HG03039 (cell line): ENCODE data around the gene FBXL5.
"Not testable (repeated sequence)": the region's sequence is repeated elsewhere in the genome, so short reads cannot be mapped to it uniquely, and the experiment has no call there.

Experiments used
- ATAC-seq: cut with Tn5 transposase; IDR thresholded peaks from one replicate; pipeline ENCODE4 v1.9.1; 2021; ENCODE audit warnings: mild to moderate bottlenecking, moderate library complexity; ENCODE audit not compliant: unreplicated experiment

The FBXL5 gene

DNA sequence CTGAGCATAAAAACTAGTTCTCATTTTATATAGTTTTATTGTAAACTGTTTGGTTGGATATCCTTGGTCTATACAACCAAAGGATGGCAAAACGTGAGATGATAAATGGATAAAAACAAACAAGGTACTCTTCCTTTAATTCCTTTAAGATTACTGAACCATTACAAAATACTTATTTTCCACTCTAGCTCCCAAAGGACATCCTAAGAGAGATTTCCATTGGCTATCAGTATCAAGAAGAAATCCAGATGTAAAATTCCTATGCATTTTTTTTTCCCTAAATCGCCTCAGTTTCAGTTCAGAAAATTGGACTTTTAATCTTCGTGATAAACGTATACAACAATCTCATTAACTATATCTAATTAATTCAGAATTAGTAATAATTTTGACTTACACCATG, 2.3 kb downstream of the FBXL5 start:
- ATAC-seq, result no peak

DNA sequence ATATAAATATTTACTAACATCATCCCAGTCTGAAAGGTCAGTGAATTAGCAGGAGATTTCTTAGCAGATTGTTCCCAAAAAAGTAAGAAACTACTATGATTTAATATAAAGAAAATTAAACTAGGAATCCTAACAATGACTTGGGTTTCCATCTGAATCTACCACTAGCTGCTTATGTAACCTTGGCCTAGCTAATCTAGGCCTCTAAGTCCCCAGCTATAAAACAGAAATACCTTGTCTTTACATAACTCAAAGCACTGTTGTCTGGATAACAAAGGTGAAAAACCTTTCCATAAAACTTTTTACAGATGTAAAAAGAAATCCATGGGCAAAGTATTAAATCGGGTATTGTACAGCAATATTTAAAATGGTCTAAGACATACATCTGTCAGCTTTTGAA, 3.0 kb downstream of the FBXL5 start:
- no peak for ATAC-seq

GRCh38 chr4:15651676-15652075, 3.5 kb downstream of the FBXL5 start:
- ATAC-seq, result no peak

DNA sequence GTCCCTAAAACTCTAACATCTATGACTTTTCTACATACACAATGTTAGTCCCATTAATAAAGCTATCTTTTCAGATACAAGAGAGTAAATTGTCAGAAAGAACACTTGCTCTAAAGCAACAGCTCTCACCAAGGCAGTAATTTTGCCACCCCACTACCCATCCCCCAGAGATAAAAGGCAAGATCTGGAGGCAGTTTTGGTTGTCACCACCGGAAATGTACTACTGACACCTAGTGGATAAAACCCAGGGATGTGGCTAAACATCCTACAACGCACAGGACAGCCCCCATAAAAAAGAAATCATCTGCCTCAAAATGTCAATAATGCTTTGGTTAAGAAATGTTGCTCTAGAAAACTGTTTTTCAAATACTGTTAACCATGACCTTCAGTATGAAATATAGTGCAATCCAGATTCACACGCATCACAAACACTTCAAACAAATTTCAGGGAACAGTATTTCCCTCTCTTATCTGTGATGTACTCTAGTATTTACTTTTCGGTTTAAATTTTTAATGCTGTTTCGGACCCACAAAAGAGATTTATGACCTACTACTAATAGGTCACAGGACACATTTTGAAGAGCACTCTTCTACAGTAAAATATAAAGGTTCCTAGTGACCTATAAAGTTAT, 5.1 kb downstream of the FBXL5 start:
- peak; percentile 46 for ATAC-seq

- ATAC-seq, result peak; percentile 52
Observed at GRCh38 chr4:15648600-15648999, 6.6 kb downstream of the FBXL5 start.

DNA sequence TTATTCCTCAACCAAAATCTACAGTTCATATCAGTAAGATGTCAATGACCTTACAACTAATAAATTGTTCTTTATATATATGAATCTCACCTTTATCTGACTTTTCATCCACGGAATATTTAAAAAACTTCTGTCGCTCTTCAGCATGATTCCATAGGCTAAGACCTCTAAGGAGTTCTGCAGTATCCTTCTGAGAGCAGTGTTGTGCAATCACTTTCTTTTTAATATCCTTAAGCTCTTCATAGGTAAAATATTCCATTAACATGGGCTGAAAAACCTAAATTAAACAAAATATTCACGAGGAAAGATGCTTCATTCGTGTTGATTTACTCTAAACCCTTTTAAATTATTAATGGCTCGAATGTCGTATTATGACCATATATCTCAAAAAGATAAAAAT, 16.7 kb downstream of the FBXL5 start:
- no peak for ATAC-seq

GRCh38 chr4:15636818-15637217, 18.3 kb downstream of the FBXL5 start:
- no peak for ATAC-seq

DNA sequence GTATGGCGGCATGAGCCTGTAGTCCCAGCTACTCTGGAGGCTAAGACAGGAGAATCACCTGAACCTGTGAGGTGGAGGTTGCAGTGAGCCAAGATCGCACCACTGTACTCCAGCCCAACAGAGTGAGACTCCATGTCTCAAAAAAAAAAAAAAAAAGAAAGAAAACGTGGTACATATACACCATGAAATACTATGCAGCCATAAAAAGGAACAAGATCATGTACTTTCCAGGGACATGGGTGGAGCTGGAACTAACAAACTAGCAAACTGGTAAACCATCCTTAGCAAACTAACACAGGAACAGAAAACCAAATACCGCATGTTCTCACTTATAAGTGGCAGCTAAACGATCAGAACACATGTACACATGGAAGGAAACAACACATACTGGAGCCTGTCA, 37.8 kb downstream of the FBXL5 start:
- not testable (repeated sequence) for ATAC-seq

GRCh38 chr4:15614891-15615290, 40.3 kb downstream of the FBXL5 start:
- ATAC-seq, result not testable (repeated sequence)

DNA sequence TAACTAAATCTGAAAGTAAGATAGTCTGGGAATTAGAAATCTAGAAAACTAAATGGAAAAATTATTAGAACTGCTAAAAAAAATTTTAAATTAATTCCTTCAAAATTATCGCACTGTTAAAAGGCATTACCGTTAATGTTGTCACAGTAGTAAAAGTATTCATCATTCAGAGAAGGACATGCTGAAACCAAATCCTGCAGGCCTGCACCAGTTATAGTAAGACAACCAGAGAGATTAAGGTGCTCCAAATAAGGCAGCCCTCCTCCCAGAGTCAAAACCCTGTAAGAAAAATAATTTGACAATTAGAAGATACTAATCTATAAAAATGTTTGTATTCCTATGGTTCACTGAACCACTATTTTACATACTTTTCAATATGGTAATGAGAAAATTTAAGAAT, 43.0 kb downstream of the FBXL5 start:
- no peak for ATAC-seq

- ATAC-seq, result no peak
Observed at GRCh38 chr4:15610855-15611254, 44.3 kb downstream of the FBXL5 start.

- no peak for ATAC-seq
Observed at GRCh38 chr4:15605537-15605936, 49.6 kb downstream of the FBXL5 start.

GRCh38 chr4:15601862-15602261, 53.3 kb downstream of the FBXL5 start:
- ATAC-seq, result no peak

GRCh38 chr4:15600176-15600575, 55.0 kb downstream of the FBXL5 start:
- no peak for ATAC-seq

DNA sequence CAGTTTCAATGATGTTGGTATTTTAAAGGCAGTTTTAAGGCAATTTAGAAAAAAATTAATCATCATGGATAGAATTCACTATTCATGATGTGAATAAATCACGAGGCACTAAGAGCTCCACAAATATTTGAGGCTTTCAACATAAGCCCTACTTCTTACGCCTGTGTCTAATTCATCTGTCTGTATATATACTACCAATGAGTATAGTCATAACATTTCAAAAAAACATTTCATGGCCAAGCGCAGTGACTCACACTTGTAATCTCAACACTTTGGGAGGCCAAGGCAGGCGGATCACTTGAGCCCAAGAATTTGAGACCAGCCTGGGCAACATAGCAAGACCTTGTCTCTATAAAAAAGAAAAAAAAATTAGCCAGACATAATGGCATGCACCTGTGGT, 56.5 kb downstream of the FBXL5 start:
- no peak for ATAC-seq

- no peak for ATAC-seq
Observed at GRCh38 chr4:15592799-15593198, 62.4 kb downstream of the FBXL5 start.

- ATAC-seq, result no peak
Observed at GRCh38 chr4:15587649-15588048, 67.5 kb downstream of the FBXL5 start.

GRCh38 chr4:15586066-15586465, 69.1 kb downstream of the FBXL5 start:
- ATAC-seq, result no peak

GRCh38 chr4:15585331-15585730, 69.8 kb downstream of the FBXL5 start:
- no peak for ATAC-seq

DNA sequence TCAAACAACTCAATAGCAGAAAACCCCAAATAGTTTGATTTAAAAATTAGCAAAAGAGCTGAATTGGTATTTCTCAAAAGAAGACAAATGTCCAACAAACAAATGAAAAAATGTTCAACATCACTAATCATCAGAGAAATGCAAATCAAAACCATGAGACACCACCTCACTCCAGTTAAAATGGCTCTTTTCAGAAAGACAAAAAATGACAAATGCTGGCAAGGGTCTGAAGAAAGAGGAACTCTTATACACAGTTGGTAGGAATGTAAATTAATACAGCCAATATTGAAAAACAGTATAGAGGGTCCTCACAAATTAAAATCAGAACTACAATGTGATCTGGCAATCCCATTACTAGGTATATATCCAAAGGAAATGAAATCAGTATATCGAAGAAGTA, 70.4 kb downstream of the FBXL5 start:
- no peak for ATAC-seq

- no peak for ATAC-seq
Observed at GRCh38 chr4:15577508-15577907, 77.6 kb downstream of the FBXL5 start.

DNA sequence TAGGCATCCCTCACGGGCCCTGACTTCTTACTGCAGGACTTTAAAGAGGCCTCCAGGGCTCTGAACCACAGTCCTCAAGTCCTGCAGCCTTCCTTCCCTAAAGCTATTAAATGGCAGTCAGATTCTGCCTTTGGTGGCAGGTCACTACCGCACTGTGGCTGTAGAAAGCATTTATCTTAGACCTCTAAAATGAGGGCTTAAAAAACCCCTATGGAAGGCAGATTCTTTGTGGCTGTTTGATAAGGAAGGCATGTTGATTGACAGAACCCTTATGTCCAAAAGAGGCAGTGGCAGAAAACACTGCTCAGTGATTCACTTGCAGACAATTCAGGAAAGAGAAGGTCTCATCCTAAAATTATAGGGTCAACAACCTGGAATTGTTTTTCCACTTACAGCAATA, 79.2 kb downstream of the FBXL5 start:
- no peak for ATAC-seq

DNA sequence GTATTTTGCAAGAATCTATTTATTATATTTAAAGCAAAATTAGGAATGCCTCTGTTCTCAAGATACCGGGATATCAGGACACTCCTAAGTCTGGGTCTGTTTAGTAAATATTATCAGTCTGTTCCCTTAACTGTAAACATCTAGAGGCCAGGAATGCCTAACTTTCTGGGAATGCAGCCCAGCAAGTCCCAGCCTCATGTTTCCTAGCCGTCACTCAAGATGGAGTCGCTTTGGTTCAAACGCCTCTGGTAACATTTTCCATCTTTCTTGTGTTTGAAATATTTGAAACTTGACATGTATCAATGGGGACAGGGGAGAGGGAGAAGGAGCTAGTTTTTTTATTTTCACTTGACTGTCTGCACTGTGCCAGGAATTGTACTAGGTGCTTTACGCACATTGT, 85.4 kb downstream of the FBXL5 start:
- ATAC-seq, result no peak
